PC-9 (cell line): ENCODE data around the gene CABP5.

Experiments
- EZH2 ChIP-seq: fragments of 200-600 bp; sonication (generic); IDR thresholded peaks from 2 replicates; pipeline ENCODE4 v1.8.0; 2017; ENCODE audit warnings: antibody characterized with exemption, low read depth
- TF ChIP-seq, protein P1 (sequence below): fragments of 200-600 bp; sonication (generic); conservative IDR thresholded peaks from 2 replicates; pipeline ENCODE4 v1.6.1; 2017; ENCODE audit warnings: mixed run types, antibody characterized with exemption, mild to moderate bottlenecking, moderate library complexity

GRCh38 chr19:48081106-48081505, 37.2 kb upstream of the CABP5 start:
- TF ChIP-seq, protein P1, sequence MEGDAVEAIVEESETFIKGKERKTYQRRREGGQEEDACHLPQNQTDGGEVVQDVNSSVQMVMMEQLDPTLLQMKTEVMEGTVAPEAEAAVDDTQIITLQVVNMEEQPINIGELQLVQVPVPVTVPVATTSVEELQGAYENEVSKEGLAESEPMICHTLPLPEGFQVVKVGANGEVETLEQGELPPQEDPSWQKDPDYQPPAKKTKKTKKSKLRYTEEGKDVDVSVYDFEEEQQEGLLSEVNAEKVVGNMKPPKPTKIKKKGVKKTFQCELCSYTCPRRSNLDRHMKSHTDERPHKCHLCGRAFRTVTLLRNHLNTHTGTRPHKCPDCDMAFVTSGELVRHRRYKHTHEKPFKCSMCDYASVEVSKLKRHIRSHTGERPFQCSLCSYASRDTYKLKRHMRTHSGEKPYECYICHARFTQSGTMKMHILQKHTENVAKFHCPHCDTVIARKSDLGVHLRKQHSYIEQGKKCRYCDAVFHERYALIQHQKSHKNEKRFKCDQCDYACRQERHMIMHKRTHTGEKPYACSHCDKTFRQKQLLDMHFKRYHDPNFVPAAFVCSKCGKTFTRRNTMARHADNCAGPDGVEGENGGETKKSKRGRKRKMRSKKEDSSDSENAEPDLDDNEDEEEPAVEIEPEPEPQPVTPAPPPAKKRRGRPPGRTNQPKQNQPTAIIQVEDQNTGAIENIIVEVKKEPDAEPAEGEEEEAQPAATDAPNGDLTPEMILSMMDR: no peak
- no peak for TF ChIP-seq EZH2
